Aorta (tissue), 5 donors: ENCODE measurements around the gene EIF4EBP2. TPM values are rescaled to one million over a fixed set of nuclear protein-coding genes. Genes with fewer than 3 reads are reported as not detected.

Source experiments
- ATAC-seq: fragments of 200-7000 bp; cut with Tn5 transposase; one replicate; pipeline ENCODE4 v1.9.1; 2022; ENCODE audit warnings: moderate library complexity; ENCODE audit not compliant: low FRiP score
- DNase-seq, 2 donors: peaks; one replicate each; pipeline ENCODE4 v3.0.0-alpha.2; 2020
- H3K27ac ChIP-seq, 2 donors: one replicate each; pipeline ENCODE4 v1.5.1; 2013; ENCODE audit warnings: low read length in 2 of 2, mild to moderate bottlenecking in 2 of 2, moderate library complexity in 2 of 2, control low read depth in 1 of 2, inconsistent platforms in 1 of 2, low read depth in 1 of 2
- H3K27me3 ChIP-seq, 2 donors: one replicate each; pipeline ENCODE4 v1.6.1; 2013; ENCODE audit warnings: control low read depth in 1 of 2, low read length in 1 of 2, mild to moderate bottlenecking in 1 of 2, moderate library complexity in 1 of 2; ENCODE audit not compliant: insufficient read depth in 2 of 2, control insufficient read depth in 1 of 2
- H3K36me3 ChIP-seq, 2 donors: one replicate each; pipeline ENCODE4 v1.6.1; 2013; ENCODE audit warnings: control low read depth in 1 of 2, low read length in 1 of 2, mild to moderate bottlenecking in 1 of 2; ENCODE audit not compliant: insufficient read depth in 2 of 2, control insufficient read depth in 1 of 2
- H3K4me1 ChIP-seq, 2 donors: one replicate each; pipeline ENCODE4 v1.6.1; 2013; ENCODE audit warnings: low read length in 2 of 2, control low read depth in 1 of 2, mild to moderate bottlenecking in 1 of 2, moderate library complexity in 1 of 2; ENCODE audit not compliant: insufficient read depth in 2 of 2, control insufficient read depth in 1 of 2
- H3K4me3 ChIP-seq, 2 donors: one replicate each; pipeline ENCODE4 v1.5.1; 2013; ENCODE audit warnings: low read length in 2 of 2, control low read depth in 1 of 2, mild to moderate bottlenecking in 1 of 2
- H3K9me3 ChIP-seq: one replicate; pipeline ENCODE4 v1.6.1; 2013; ENCODE audit warnings: mild to moderate bottlenecking, low read length; ENCODE audit not compliant: control insufficient read depth
- WGBS, 2 donors: extraction: QIAGEN DNeasy Blood & Tissue Kit; methylation state at CpG; one replicate each; pipeline ENCODE4 v1.1.7; 2013; 5-methylcytosine and 5-hydroxymethylcytosine counted together
- intact Hi-C, 2 donors: fragments of 100-400 bp; cut with DNase I; formaldehyde crosslinking; loops; one replicate each; pipeline versions ENCODE4 v1.14.2 to v1.15.0; 2022
- polyA plus RNA-seq, 2 donors: library from polyadenylated mRNA; stranded (reverse); fragments of 200-250 nt; gene quantifications; one replicate each; pipeline ENCODE4 v1.2.3, GENCODE V29; 2013
- total RNA-seq, 2 donors: library from RNA; stranded (reverse); fragmentation: NEBNext Ultra II Directional; extraction: Animal tissue kit (Norgen Biotek cat#: 25700); gene quantifications; one replicate each; pipeline ENCODE4 v1.2.1, GENCODE V29; 2021
- donor health status: healthy with polysubstance abuse.
- donor health status: Bipolar disorder and iron deficiency.
- donor health status: DM: no; HTN: no; CAD: no.
- donor health status: DM: no; HTN: no; CAD: no.
- donor health status: DM: yes; HTN: yes; CAD: no.

Gene EIF4EBP2
- total and polyA plus RNA-seq, 4 donors: 27.6 to 60.5 (median 44.8) TPM

GRCh38 chr10:70433581-70434280, 29.8 kb downstream of the EIF4EBP2 start:
- DNase-seq (peak in 1 of 2 donors; percentile 79), ATAC-seq (peak; percentile 23)
- Histone ChIP-seq H3K27me3 (no peaks in the 10 kb centered on the region), H3K9me3 (no peaks in the 10 kb centered on the region), H3K36me3 (no peaks in the 10 kb centered on the region), H3K4me1 (peaks cover 4 to 5% of the 10 kb centered on the region in 2 donors), H3K27ac (peak overlapping the region in 1 of 2 donors; percentile 23), H3K4me3 (no peak overlapping the region)
- 11 to 38% methylated on average over 9 of the region's 9 CpGs for WGBS, 2 donors
- intact Hi-C loops: no loop called here

- Histone ChIP-seq H3K36me3 (no peaks in the 10 kb centered on the region), H3K27ac (no peak overlapping the region), H3K9me3 (no peaks in the 10 kb centered on the region), H3K4me3 (no peak overlapping the region), H3K27me3 (no peaks in the 10 kb centered on the region), H3K4me1 (peaks cover 4 to 5% of the 10 kb centered on the region in 2 donors)
- WGBS, 2 donors: 92 to 95% methylated on average over 19 of the region's 19 CpGs
- intact Hi-C loops: no loop called here
- no peak for DNase-seq
- ATAC-seq: no peak
Measured at GRCh38 chr10:70435241-70436085, 31.5 kb downstream of the EIF4EBP2 start.

GRCh38 chr10:70437721-70438120, 33.8 kb downstream of the EIF4EBP2 start:
- intact Hi-C loops: no loop called here
- H3K4me1 ChIP-seq: peaks cover 0 to 3% of the 10 kb centered on the region in 2 donors
- no peak overlapping the region for H3K27ac ChIP-seq
- WGBS, 2 donors: 88 to 94% methylated on average over 5 of the region's 5 CpGs
- no peaks in the 10 kb centered on the region for H3K36me3 ChIP-seq
- no peaks in the 10 kb centered on the region for H3K9me3 ChIP-seq
- no peak for DNase-seq
- H3K4me3 ChIP-seq: no peak overlapping the region
- ATAC-seq: no peak
- no peaks in the 10 kb centered on the region for H3K27me3 ChIP-seq

GRCh38 chr10:70440296-70441160, 36.6 kb downstream of the EIF4EBP2 start:
- intact Hi-C loops: no loop called here
- H3K36me3 ChIP-seq: no peaks in the 10 kb centered on the region
- no peak overlapping the region for H3K27ac ChIP-seq
- H3K4me1 ChIP-seq: no peaks in the 10 kb centered on the region
- WGBS, 2 donors: 5 to 9% methylated on average over 55 to 69 of the region's 69 CpGs
- ATAC-seq (peak; percentile 21), DNase-seq (peak in 1 of 2 donors; percentile 78)
- H3K4me3 ChIP-seq: no peak overlapping the region
- peaks cover 0 to 2% of the 10 kb centered on the region in 2 donors for H3K27me3 ChIP-seq
- no peaks in the 10 kb centered on the region for H3K9me3 ChIP-seq

GRCh38 chr10:70441161-70441894, 37.4 kb downstream of the EIF4EBP2 start, which contains the start of gene NODAL:
Gene NODAL (minus strand): TSS chr10:70441681. CDS start chr10:70441667, 14 bp downstream.
- ATAC-seq (peak; percentile 36), DNase-seq (no peak)
- H3K36me3 ChIP-seq: no peaks in the 10 kb centered on the region
- H3K4me1 ChIP-seq: no peaks in the 10 kb centered on the region
- intact Hi-C loops: no loop called here
- H3K27me3 ChIP-seq: peaks cover 0 to 2% of the 10 kb centered on the region in 2 donors
- H3K4me3 ChIP-seq: no peak within 1 kb of the TSS
- WGBS, 2 donors: 9 to 12% methylated on average over 60 of the region's 60 CpGs
- H3K9me3 ChIP-seq: no peaks in the 10 kb centered on the region
- no peak within 1 kb of the TSS for H3K27ac ChIP-seq

GRCh38 chr10:70441895-70442309, 38.0 kb downstream of the EIF4EBP2 start:
- no peak overlapping the region for H3K27ac ChIP-seq
- DNase-seq (no peak), ATAC-seq (no peak)
- intact Hi-C loops: no loop called here
- no peak overlapping the region for H3K4me3 ChIP-seq
- H3K27me3 ChIP-seq: peaks cover 0 to 2% of the 10 kb centered on the region in 2 donors
- 71 to 85% methylated on average over 12 of the region's 12 CpGs for WGBS, 2 donors
- no peaks in the 10 kb centered on the region for H3K9me3 ChIP-seq
- H3K4me1 ChIP-seq: no peaks in the 10 kb centered on the region
- no peaks in the 10 kb centered on the region for H3K36me3 ChIP-seq

GRCh38 chr10:70442332-70442988, 38.5 kb downstream of the EIF4EBP2 start:
- Histone ChIP-seq H3K9me3 (no peaks in the 10 kb centered on the region), H3K27ac (no peak overlapping the region), H3K36me3 (no peaks in the 10 kb centered on the region), H3K4me1 (no peaks in the 10 kb centered on the region), H3K4me3 (no peak overlapping the region), H3K27me3 (peaks cover 0 to 2% of the 10 kb centered on the region in 2 donors)
- 90 to 93% methylated on average over 6 of the region's 6 CpGs for WGBS, 2 donors
- ATAC-seq (no peak), DNase-seq (no peak)
- intact Hi-C loops: no loop called here
